ENCODE measurements around the gene GRK3. TPM values are rescaled to one million over a fixed set of nuclear protein-coding genes. Genes with fewer than 3 reads are reported as not detected.

Gene GRK3
- total RNA-seq, 1 experiment from 2014 or later, result 14.6 TPM

DNA sequence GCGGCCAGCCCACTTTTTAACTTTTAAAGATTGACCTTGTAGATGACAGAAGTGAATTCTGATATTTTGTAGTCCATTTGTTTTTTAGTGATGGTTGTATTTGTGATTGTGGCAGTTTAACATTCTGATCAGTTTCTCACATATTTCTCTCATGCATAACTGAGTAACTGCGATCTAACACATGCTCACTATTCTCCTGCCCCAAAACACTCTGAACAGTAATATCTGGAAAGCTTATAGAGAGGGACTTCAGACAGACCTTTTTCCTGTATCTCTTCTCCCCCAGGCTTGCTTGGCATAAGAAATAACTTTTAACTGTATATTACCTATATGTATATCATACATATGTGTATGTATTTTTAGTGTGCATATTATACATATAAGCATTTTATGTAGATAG lies 140.2 kb downstream of the GRK3 start:
- Histone ChIP-seq H3K9me2 (ENCODE audit: insufficient read depth) (no peaks in the 10 kb centered on the region), H3K27me3 (ENCODE audit: insufficient read depth, low read length) (no peaks in the 10 kb centered on the region), H2AFZ (ENCODE audit: low read depth, low read length, poor library complexity, severe bottlenecking) (no peak overlapping the region), H3K9me3 (ENCODE audit: control insufficient read depth in 1 of 2, insufficient read depth in 1 of 2, low read depth in 1 of 2, low read length in 2 of 2) (no peaks in the 10 kb centered on the region), H3K4me3 (replicated peaks in 1 of 2; ENCODE audit: low read depth in 1 of 2, low read length in 2 of 2) (no peak overlapping the region), H3K79me2 (ENCODE audit: insufficient read depth, low read length) (no peaks in the 10 kb centered on the region), H3K4me2 (ENCODE audit: low read length) (no peak overlapping the region), H3K4me1 (ENCODE audit: control insufficient read depth in 1 of 2, insufficient read depth in 2 of 2, low read length in 2 of 2) (no peaks in the 10 kb centered on the region), H3K9ac (ENCODE audit: low read length) (no peak overlapping the region), H4K20me1 (ENCODE audit: insufficient read depth) (no peaks in the 10 kb centered on the region), H3K27ac (ENCODE audit: low read depth, low read length) (no peak overlapping the region), H3K36me3 (ENCODE audit: control insufficient read depth in 1 of 2, insufficient read depth in 2 of 2, low read length in 2 of 2) (no peaks in the 10 kb centered on the region)
- ChIA-PET CTCF (no interaction called here), POLR2A (no interaction called here), RAD21 (ENCODE audit: low non-redundant PET in 1 of 2, low total read pairs in 2 of 2, uncharacterized antibody in 2 of 2, unreplicated experiment in 2 of 2) (no interaction called here)
- TF ChIP-seq FOSL1 (IDR thresholded peaks at IDR 0.05; ENCODE audit: low read depth), result no peak
- BruUV-seq (replicated peaks), result no TSS peak
- DNase-seq (ENCODE audit: low read depth, low spot score) (no peak), ATAC-seq (no peak)
- intact Hi-C loops (cut with micrococcal nuclease), result loop anchor here (5.0 kb wide), 2 partner anchors 342 to 467 kb away; no protein-coding TSS in a partner anchor

DNA sequence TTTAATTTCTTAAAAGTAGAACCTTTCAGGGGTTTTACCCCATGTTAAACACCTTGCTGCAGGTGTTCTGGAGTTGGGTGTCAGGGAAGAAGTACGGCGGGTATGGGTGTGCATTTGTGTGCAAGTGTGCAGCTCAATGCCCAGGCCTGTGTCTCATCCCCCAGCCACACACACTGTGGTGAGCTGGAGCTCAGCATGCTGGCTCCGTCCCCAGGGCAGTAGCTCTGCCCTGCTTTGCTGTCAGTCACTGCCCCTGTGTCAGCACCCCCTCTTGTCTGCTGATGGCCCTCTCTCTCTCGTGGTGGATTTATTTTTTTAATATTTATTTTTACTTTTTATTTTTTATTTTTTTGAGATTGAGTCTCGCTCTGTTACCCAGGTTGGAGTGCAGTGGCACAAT lies 141.7 kb downstream of the GRK3 start:
- no peak overlapping the region for H2AFZ ChIP-seq (ENCODE audit: low read depth, low read length, poor library complexity, severe bottlenecking)
- ChIA-PET RAD21 (ENCODE audit: low non-redundant PET in 1 of 2, low total read pairs in 2 of 2, uncharacterized antibody in 2 of 2, unreplicated experiment in 2 of 2) (no interaction called here), POLR2A (no interaction called here), CTCF (no interaction called here)
- H3K27ac ChIP-seq (ENCODE audit: low read depth, low read length), result no peak overlapping the region
- no peak for DNase-seq (ENCODE audit: low read depth, low spot score)
- no peak overlapping the region for H3K9ac ChIP-seq (ENCODE audit: low read length)
- H3K4me3 ChIP-seq (replicated peaks in 1 of 2; ENCODE audit: low read depth in 1 of 2, low read length in 2 of 2), result no peak overlapping the region
- H3K4me1 ChIP-seq (ENCODE audit: control insufficient read depth in 1 of 2, insufficient read depth in 2 of 2, low read length in 2 of 2), result no peaks in the 10 kb centered on the region
- H3K9me2 ChIP-seq (ENCODE audit: insufficient read depth), result no peaks in the 10 kb centered on the region
- H3K79me2 ChIP-seq (ENCODE audit: insufficient read depth, low read length), result no peaks in the 10 kb centered on the region
- intact Hi-C loops (cut with micrococcal nuclease), result no loop called here
- no peaks in the 10 kb centered on the region for H3K9me3 ChIP-seq (ENCODE audit: control insufficient read depth in 1 of 2, insufficient read depth in 1 of 2, low read depth in 1 of 2, low read length in 2 of 2)
- no peak for ATAC-seq
- no peak overlapping the region for H3K4me2 ChIP-seq (ENCODE audit: low read length)
- H3K36me3 ChIP-seq (ENCODE audit: control insufficient read depth in 1 of 2, insufficient read depth in 2 of 2, low read length in 2 of 2), result no peaks in the 10 kb centered on the region
- no peaks in the 10 kb centered on the region for H3K27me3 ChIP-seq (ENCODE audit: insufficient read depth, low read length)
- no peaks in the 10 kb centered on the region for H4K20me1 ChIP-seq (ENCODE audit: insufficient read depth)
- BruUV-seq (replicated peaks), result no TSS peak
- TF ChIP-seq, protein P1, sequence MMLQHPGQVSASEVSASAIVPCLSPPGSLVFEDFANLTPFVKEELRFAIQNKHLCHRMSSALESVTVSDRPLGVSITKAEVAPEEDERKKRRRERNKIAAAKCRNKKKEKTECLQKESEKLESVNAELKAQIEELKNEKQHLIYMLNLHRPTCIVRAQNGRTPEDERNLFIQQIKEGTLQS (IDR thresholded peaks at IDR 0.05), result no peak
- TF ChIP-seq POLR2A (IDR thresholded peaks at IDR 0.05; ENCODE audit: borderline replicate concordance, extremely low read depth, insufficient read depth, insufficient read length), result no peak
- no peak for TF ChIP-seq POLR2AphosphoS5 (IDR thresholded peaks at IDR 0.05; ENCODE audit: low read depth, low read length)
- TF ChIP-seq, protein P2, sequence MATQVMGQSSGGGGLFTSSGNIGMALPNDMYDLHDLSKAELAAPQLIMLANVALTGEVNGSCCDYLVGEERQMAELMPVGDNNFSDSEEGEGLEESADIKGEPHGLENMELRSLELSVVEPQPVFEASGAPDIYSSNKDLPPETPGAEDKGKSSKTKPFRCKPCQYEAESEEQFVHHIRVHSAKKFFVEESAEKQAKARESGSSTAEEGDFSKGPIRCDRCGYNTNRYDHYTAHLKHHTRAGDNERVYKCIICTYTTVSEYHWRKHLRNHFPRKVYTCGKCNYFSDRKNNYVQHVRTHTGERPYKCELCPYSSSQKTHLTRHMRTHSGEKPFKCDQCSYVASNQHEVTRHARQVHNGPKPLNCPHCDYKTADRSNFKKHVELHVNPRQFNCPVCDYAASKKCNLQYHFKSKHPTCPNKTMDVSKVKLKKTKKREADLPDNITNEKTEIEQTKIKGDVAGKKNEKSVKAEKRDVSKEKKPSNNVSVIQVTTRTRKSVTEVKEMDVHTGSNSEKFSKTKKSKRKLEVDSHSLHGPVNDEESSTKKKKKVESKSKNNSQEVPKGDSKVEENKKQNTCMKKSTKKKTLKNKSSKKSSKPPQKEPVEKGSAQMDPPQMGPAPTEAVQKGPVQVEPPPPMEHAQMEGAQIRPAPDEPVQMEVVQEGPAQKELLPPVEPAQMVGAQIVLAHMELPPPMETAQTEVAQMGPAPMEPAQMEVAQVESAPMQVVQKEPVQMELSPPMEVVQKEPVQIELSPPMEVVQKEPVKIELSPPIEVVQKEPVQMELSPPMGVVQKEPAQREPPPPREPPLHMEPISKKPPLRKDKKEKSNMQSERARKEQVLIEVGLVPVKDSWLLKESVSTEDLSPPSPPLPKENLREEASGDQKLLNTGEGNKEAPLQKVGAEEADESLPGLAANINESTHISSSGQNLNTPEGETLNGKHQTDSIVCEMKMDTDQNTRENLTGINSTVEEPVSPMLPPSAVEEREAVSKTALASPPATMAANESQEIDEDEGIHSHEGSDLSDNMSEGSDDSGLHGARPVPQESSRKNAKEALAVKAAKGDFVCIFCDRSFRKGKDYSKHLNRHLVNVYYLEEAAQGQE (IDR thresholded peaks at IDR 0.05; ENCODE audit: low read depth), result no peak
- no peak for TF ChIP-seq SP1 (IDR thresholded peaks at IDR 0.05; ENCODE audit: low read depth)
- TF ChIP-seq EGR1 (IDR thresholded peaks at IDR 0.05; ENCODE audit: low read depth), result no peak
- no peak for TF ChIP-seq RAD21 (IDR thresholded peaks at IDR 0.05; ENCODE audit: low read depth)
- no peak for TF ChIP-seq ELF1 (IDR thresholded peaks at IDR 0.05; ENCODE audit: borderline replicate concordance, low read depth)
- no peak for TF ChIP-seq SIN3A (IDR thresholded peaks at IDR 0.05; ENCODE audit: low read depth)
- TF ChIP-seq EZH2 (IDR thresholded peaks at IDR 0.05), result no peak
- TF ChIP-seq TCF7L2 (IDR thresholded peaks at IDR 0.05; ENCODE audit: borderline replicate concordance, extremely low read depth, insufficient read depth, insufficient read length), result no peak
- TF ChIP-seq, protein P3, sequence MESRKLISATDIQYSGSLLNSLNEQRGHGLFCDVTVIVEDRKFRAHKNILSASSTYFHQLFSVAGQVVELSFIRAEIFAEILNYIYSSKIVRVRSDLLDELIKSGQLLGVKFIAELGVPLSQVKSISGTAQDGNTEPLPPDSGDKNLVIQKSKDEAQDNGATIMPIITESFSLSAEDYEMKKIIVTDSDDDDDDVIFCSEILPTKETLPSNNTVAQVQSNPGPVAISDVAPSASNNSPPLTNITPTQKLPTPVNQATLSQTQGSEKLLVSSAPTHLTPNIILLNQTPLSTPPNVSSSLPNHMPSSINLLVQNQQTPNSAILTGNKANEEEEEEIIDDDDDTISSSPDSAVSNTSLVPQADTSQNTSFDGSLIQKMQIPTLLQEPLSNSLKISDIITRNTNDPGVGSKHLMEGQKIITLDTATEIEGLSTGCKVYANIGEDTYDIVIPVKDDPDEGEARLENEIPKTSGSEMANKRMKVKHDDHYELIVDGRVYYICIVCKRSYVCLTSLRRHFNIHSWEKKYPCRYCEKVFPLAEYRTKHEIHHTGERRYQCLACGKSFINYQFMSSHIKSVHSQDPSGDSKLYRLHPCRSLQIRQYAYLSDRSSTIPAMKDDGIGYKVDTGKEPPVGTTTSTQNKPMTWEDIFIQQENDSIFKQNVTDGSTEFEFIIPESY (IDR thresholded peaks at IDR 0.05; ENCODE audit: extremely low read depth, insufficient replicate concordance, low read length), result no peak
- TF ChIP-seq YY1 (IDR thresholded peaks at IDR 0.05; ENCODE audit: extremely low read depth, insufficient replicate concordance, low read depth, low read length), result no peak
- TF ChIP-seq ZNF274 (IDR thresholded peaks at IDR 0.05; ENCODE audit: low read depth, low read length), result no peak
